Spinal cord (tissue), 10 donors: ENCODE measurements around the gene DEPDC4. TPM values are rescaled to one million over a fixed set of nuclear protein-coding genes. Genes with fewer than 3 reads are reported as not detected.
"Not testable (repeated sequence)": the region's sequence is repeated elsewhere in the genome, so short reads cannot be mapped to it uniquely, and the experiment has no call there.

Experiments used
- DNase-seq, 6 donors: peaks; one replicate each; pipeline versions ENCODE4 v3.0.0 to v3.0.0-alpha.2; 2013 to 2015; ENCODE audit warnings: low spot score in 6 of 6, low read depth in 4 of 6
- H3K27ac ChIP-seq: one replicate; pipeline ENCODE4 v1.5.1; 2013; ENCODE audit warnings: low read depth, low read length, control low read depth
- H3K27me3 ChIP-seq: one replicate; pipeline ENCODE4 v1.6.1; 2013; ENCODE audit warnings: low read length; ENCODE audit not compliant: control insufficient read depth, insufficient read depth
- H3K36me3 ChIP-seq: one replicate; pipeline ENCODE4 v1.6.1; 2013; ENCODE audit warnings: low read length; ENCODE audit not compliant: control insufficient read depth, insufficient read depth
- H3K4me1 ChIP-seq: one replicate; pipeline ENCODE4 v1.6.1; 2013; ENCODE audit warnings: low read length; ENCODE audit not compliant: control insufficient read depth, insufficient read depth
- H3K4me3 ChIP-seq: one replicate; pipeline ENCODE4 v1.5.1; 2013; ENCODE audit warnings: low read depth, low read length, control low read depth
- H3K9me3 ChIP-seq: one replicate; pipeline ENCODE4 v1.6.1; 2013; ENCODE audit warnings: low read length; ENCODE audit not compliant: control insufficient read depth, insufficient read depth
- WGBS: methylation state at CpG from one replicate; pipeline ENCODE4 v1.1.5; 2013; ENCODE audit warnings: missing lambda C conversion rate; ENCODE audit not compliant: insufficient coverage; 5-methylcytosine and 5-hydroxymethylcytosine counted together
- polyA plus RNA-seq, 2 donors: library from polyadenylated mRNA; unstranded; fragments of 120-200 nt; gene quantifications; one replicate each; pipeline ENCODE4 v1.2.1, GENCODE V29; 2013; ENCODE audit not compliant: insufficient read length in 2 of 2
- total RNA-seq, 2 donors: library from RNA; depleted of rRNA in 1 of 2; stranded (reverse); fragments of 120-200 nt in 1 of 2; fragments of >200 nt in 1 of 2; gene quantifications; one replicate each; pipeline versions ENCODE4 v1.2.3 to v1.2.4, GENCODE V29; 2013 to 2014
- donor health status: healthy.

Gene DEPDC4
- total and polyA plus RNA-seq, 4 donors, result 1.8 to 3.7 (median 2.1) TPM

DNA sequence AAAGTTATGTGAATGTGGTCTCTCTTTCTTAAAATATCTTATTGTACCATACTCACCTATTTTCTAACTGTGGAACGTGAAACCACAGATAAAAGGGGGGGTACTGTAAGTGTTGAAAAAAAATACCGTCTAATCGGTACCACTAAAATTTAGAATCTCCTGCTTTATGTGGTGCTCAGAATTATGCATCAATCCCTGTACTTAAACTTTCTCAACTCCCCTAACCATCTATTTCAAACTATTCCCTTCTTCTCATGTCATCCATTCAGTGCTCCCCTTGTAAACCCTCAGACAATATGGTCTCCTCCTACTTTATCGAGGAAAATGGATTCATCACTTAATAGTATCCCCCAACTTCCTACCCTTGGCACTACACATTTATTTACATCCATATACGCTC is 23.7 kb downstream of the DEPDC4 start:
- Histone ChIP-seq H3K27ac (no peak overlapping the region), H3K27me3 (no peaks in the 10 kb centered on the region), H3K4me3 (no peak overlapping the region), H3K4me1 (no peaks in the 10 kb centered on the region), H3K9me3 (no peaks in the 10 kb centered on the region), H3K36me3 (no peaks in the 10 kb centered on the region)
- no peak for DNase-seq
- WGBS, result 96% methylated on average over 2 of the region's 5 CpGs

DNA sequence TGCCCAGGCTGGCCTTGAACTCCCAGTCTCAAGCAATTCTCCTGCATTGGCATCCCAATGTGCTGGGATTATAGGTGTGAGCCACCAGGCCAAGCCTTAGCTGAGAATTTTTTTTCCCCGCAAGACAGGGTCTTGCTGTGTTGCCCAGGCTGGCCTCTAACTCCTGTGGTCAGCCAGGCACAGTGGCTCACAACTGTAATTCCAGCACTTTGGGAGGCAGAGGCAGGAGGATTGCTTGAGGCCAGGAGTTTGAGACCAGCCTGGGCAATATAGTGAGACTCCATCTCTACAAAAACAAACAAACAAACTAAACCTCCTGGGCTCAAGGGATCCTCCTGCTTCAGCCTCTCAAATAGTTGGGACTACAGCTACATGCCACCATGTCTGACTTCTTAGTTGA is 27.3 kb downstream of the DEPDC4 start:
- Histone ChIP-seq H3K9me3 (no peaks in the 10 kb centered on the region), H3K27ac (no peak overlapping the region), H3K27me3 (no peaks in the 10 kb centered on the region), H3K36me3 (no peaks in the 10 kb centered on the region), H3K4me3 (no peak overlapping the region), H3K4me1 (no peaks in the 10 kb centered on the region)
- no peak for DNase-seq
- no CpG with 5 or more reads among the region's 1 CpG for WGBS

DNA sequence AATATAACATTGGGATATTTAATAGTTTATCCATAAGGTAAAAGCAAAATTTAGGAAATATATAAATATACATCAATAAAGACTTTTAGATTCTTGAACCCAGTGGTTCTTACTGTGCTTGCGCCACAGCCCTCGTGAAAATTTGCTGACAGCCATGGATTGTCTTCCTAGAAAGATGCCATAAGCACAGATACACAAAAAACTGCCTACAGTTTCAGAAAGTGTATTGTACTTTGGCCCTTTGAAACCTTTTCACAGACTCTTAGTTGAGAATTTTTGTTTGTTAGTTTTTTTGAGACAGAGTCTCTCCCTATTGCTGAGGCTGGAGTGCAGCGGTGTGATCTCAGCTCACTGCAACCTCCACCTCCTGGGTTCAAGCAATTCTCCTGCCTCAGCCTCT is 28.1 kb downstream of the DEPDC4 start:
- no CpG with 5 or more reads among the region's 3 CpGs for WGBS
- Histone ChIP-seq H3K27me3 (no peaks in the 10 kb centered on the region), H3K4me3 (no peak overlapping the region)

DNA sequence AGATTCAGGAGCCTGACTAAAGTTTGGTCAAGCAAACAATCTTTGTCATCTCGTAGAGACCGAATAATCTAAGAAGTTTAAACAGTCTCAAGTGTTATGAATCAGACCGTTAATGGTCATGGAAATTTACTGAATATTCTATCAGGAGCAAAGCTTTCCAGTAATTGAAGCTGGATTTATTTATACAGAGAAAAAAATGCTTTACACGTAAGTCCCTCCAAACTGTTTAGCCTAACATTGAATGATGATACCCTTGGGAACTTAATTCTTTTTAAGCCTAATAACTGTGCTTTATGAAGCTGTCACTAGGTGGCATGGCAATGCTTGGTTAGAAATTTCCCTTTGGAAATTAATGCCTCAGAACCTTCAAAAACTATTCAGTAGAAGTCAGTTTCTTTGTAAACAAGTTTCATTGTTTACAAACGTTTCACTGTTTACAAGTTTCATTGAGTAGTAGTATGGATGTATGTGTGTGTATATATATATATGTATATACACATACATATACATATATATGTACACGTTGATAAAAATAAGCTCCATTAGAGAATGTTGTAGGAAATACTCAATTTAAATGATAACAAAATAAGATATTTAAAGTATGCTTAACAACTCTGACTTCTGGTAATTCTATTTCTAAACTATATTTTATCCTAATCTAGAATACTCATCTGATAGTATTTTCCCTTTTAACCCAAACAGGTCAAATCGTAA is 32.1 kb downstream of the DEPDC4 start:
- 71% methylated on average over 1 of the region's 7 CpGs for WGBS
- H3K36me3 ChIP-seq, result no peaks in the 10 kb centered on the region
- no peaks in the 10 kb centered on the region for H3K27me3 ChIP-seq
- H3K4me1 ChIP-seq, result no peaks in the 10 kb centered on the region
- peak; percentile 1 to 80 (median 17) for DNase-seq
- H3K9me3 ChIP-seq, result no peaks in the 10 kb centered on the region
- no peak overlapping the region for H3K27ac ChIP-seq
- no peak overlapping the region for H3K4me3 ChIP-seq

More for the DNA sequence above, 28.1 kb downstream of the DEPDC4 start:
- no peaks in the 10 kb centered on the region for H3K4me1 ChIP-seq
- no peak for DNase-seq
- H3K9me3 ChIP-seq, result no peaks in the 10 kb centered on the region
- no peaks in the 10 kb centered on the region for H3K36me3 ChIP-seq
- H3K27ac ChIP-seq, result no peak overlapping the region

DNA sequence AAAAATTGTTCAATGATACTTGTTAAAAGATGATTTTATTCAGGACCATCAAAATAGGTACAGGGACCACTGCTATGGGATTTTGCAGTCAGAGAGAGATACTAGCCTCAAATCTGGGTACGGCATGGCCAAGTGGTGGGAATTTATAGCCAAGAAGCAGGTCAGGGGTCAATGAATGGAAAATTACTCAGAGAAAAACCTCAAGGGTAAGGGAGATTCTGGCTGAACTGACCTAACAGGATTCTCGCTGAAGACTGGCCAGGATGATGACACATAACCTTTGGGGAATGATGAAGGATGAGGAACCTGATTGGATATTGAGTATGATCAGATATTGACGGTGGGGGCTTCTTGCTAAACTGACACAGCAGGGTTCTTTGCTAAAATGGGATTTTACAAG is 32.7 kb downstream of the DEPDC4 start:
- Histone ChIP-seq H3K27ac (no peak overlapping the region), H3K9me3 (no peaks in the 10 kb centered on the region), H3K4me3 (no peak overlapping the region), H3K4me1 (no peaks in the 10 kb centered on the region), H3K27me3 (no peaks in the 10 kb centered on the region), H3K36me3 (no peaks in the 10 kb centered on the region)
- peak in 1 of 6 donors; percentile 1 for DNase-seq
- 53% methylated on average over 3 of the region's 3 CpGs for WGBS

DNA sequence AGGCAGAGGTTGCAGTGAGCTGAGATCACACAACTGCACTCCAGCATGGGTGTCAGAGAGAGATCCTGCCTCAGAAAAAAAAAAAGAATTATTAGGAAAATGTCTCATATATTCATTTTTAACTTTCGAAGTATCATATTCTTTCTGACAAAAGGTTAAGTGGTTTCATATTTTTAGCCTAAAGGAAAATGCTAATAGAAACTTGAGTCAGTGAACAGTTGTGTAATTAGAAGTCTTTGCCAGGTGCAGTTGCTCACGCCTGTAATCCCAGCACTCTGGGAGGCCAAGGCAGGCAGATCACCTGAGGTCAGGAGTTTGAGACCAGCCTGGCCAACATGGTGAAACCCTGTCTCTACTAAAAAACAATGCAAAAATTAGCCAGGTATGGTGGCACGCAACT is 35.0 kb downstream of the DEPDC4 start:
- H3K36me3 ChIP-seq, H3K4me3 ChIP-seq, H3K27me3 ChIP-seq, H3K9me3 ChIP-seq, H3K4me1 ChIP-seq, DNase-seq, H3K27ac ChIP-seq: not testable (repeated sequence)
- WGBS, result 100% methylated on average over 1 of the region's 3 CpGs

DNA sequence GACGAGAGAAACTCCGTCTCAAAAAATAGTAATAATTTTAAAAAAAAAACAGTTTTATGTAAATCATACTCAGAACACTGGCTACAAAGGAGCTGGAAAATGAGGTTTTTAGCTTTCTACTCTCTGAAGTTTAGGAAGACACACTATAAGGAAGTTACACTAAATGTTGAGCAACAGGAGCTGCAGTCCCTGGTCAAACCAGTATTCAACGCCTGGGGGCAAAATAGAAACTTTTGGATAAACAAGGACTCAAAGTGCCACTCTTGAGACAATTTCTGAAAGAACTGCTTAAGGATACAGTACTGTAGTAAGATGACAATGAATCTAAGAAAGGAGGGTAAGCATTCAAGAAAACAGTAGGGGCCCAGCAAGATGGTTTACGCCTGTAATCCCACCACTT is 37.0 kb downstream of the DEPDC4 start:
- WGBS, result 88% methylated on average over 1 of the region's 4 CpGs
- no peak overlapping the region for H3K4me3 ChIP-seq
- H3K27me3 ChIP-seq, result no peaks in the 10 kb centered on the region
- no peaks in the 10 kb centered on the region for H3K4me1 ChIP-seq
- no peak overlapping the region for H3K27ac ChIP-seq
- peaks cover 3% of the 10 kb centered on the region for H3K36me3 ChIP-seq
- DNase-seq, result no peak
- H3K9me3 ChIP-seq, result no peaks in the 10 kb centered on the region

DNA sequence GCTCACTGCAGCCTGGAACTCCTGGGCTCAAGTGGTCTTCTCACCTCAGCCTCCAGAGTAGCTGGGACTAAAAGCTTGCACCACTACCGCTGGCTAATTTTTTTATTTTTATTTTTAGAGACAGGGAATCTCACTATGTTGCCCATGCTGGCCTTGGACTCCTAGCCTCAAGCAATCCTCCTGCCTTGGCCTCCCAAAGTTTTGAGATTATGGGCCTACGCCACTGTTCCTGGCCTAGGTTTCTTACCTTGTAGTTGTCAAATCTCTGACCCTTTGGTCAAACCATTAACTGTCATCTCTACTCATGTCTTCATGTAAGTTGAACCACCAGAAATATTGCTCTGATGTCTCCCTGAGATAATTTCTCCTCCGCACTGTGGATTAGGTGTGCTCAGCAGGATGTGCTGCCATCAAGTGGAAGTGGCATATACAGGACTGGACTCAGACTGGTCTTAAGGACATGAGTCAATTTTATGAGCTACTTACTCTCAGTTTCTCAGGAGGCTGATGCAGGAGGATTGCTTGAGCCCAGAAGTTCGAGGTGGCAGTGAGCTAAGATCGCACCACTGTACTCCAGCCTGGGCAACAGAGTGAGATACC is 37.7 kb downstream of the DEPDC4 start:
- no peak overlapping the region for H3K4me3 ChIP-seq
- no peak overlapping the region for H3K27ac ChIP-seq
- no peaks in the 10 kb centered on the region for H3K27me3 ChIP-seq
- 100% methylated on average over 4 of the region's 5 CpGs for WGBS
- no peaks in the 10 kb centered on the region for H3K4me1 ChIP-seq
- no peak for DNase-seq
- no peaks in the 10 kb centered on the region for H3K9me3 ChIP-seq
- peaks cover 7% of the 10 kb centered on the region for H3K36me3 ChIP-seq

DNA sequence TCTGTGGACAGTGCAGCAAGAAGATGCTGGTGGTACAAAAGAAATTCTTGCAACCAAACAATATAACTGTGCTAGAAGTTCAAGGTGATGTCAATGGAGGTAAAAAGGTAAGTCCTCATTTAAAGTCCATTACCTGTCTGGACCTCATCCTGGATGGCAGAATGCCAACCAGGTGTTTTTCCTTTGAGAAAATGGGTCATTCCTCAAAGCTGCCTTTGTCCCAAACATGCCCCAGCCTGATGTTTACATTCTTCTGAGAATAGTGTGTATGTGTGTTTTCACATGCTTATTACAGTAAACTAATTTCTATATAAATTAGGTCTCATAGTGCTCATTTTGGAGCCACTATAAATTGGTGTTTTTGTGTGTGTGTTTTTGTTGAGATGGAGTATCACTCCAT is 41.4 kb downstream of the DEPDC4 start:
- Histone ChIP-seq H3K4me3 (no peak overlapping the region), H3K9me3 (no peaks in the 10 kb centered on the region), H3K36me3 (peaks cover 20% of the 10 kb centered on the region), H3K4me1 (no peaks in the 10 kb centered on the region), H3K27me3 (no peaks in the 10 kb centered on the region), H3K27ac (no peak overlapping the region)
- no peak for DNase-seq

DNA sequence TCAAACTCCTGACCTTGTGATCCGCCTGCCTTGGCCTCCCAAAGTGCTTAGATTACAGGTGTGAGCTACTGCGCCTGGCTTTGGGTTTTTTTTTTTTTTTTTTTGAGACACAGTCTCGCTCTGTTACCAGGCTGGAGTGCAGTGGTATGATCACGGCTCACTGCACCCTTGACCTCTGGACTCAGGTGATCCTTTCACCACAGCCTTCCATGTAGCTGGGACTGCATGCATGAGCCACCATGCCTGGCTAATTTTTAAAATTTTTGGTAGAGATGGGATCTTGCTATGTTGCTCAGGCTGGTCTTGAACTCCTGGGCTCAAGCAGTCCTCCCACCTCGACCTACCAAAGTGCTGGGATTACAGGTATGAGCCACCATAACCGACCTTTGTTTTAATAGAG is 44.7 kb downstream of the DEPDC4 start:
- WGBS, result 97% methylated on average over 3 of the region's 6 CpGs
- not testable (repeated sequence) for H3K27ac ChIP-seq, DNase-seq, H3K4me1 ChIP-seq, H3K4me3 ChIP-seq, H3K27me3 ChIP-seq, H3K9me3 ChIP-seq
- H3K36me3 ChIP-seq, result peaks cover 24% of the 10 kb centered on the region
